Ishikawa (cell line): ENCODE data around the gene RBM19.

ENCODE experiments used
- CEBPB ChIP-seq: IDR thresholded peaks from 2 replicates; pipeline ENCODE4 v1.6.1; 2012
- CREB1 ChIP-seq: IDR thresholded peaks from 2 replicates; pipeline ENCODE4 v1.6.1; 2012; ENCODE audit warnings: low read depth
- EGR1 ChIP-seq: IDR thresholded peaks from 2 replicates; pipeline ENCODE4 v1.6.1; 2012
- EP300 ChIP-seq: IDR thresholded peaks from 2 replicates; pipeline ENCODE4 v1.6.1; 2012; ENCODE audit warnings: borderline replicate concordance
- FOXM1 ChIP-seq: IDR thresholded peaks from 2 replicates; pipeline ENCODE4 v1.6.1; 2012; ENCODE audit warnings: low read depth, borderline replicate concordance
- MAX ChIP-seq: IDR thresholded peaks from 2 replicates; pipeline ENCODE4 v1.6.1; 2012
- NFIC ChIP-seq: IDR thresholded peaks from 2 replicates; pipeline ENCODE4 v1.6.1; 2012
- RAD21 ChIP-seq: IDR thresholded peaks from 2 replicates; pipeline ENCODE4 v1.6.1; 2012; ENCODE audit warnings: low read depth
- REST ChIP-seq: IDR thresholded peaks from 2 replicates; pipeline ENCODE4 v1.6.1; 2012; ENCODE audit warnings: low read depth, mild to moderate bottlenecking
- TAF1 ChIP-seq: IDR thresholded peaks from 2 replicates; pipeline ENCODE4 v1.6.1; 2012; ENCODE audit warnings: low read depth, mild to moderate bottlenecking
- TCF12 ChIP-seq: IDR thresholded peaks from 2 replicates; pipeline ENCODE4 v1.6.1; 2012; ENCODE audit warnings: low read depth
- TEAD4 ChIP-seq: IDR thresholded peaks from 2 replicates; pipeline ENCODE4 v1.6.1; 2012
- USF1 ChIP-seq: IDR thresholded peaks from 2 replicates; pipeline ENCODE4 v1.6.1; 2012
- YY1 ChIP-seq: IDR thresholded peaks from 2 replicates; pipeline ENCODE4 v1.6.1; 2012; ENCODE audit warnings: low read depth
- ZBTB7A ChIP-seq: IDR thresholded peaks from 2 replicates; pipeline ENCODE4 v1.6.1; 2012; ENCODE audit warnings: low read depth

The RBM19 gene

GRCh38 chr12:113941208-113941486 lies 25.0 kb downstream of the RBM19 start:
- no peak for TF ChIP-seq FOXM1
- no peak for TF ChIP-seq EGR1
- no peak for TF ChIP-seq TAF1
- no peak for TF ChIP-seq NFIC
- no peak for TF ChIP-seq YY1
- TF ChIP-seq TEAD4, result no peak
- no peak for TF ChIP-seq CREB1
- TF ChIP-seq RAD21, result no peak
- TF ChIP-seq ZBTB7A, result no peak
- TF ChIP-seq USF1, result no peak
- no peak for TF ChIP-seq MAX
- TF ChIP-seq REST, result no peak
- TF ChIP-seq CEBPB, result no peak
- TF ChIP-seq EP300, result no peak

- TF ChIP-seq CEBPB (no peak), FOXM1 (no peak), EGR1 (no peak)
These were observed 25.5 kb downstream of the RBM19 start for GRCh38 chr12:113940357-113941207.

- TF ChIP-seq TAF1 (no peak), YY1 (no peak), CEBPB (no peak), REST (no peak), MAX (no peak), CREB1 (no peak), RAD21 (no peak), NFIC (no peak), USF1 (no peak), TCF12 (no peak), TEAD4 (no peak), ZBTB7A (no peak), EP300 (no peak), FOXM1 (no peak), EGR1 (no peak)
These were observed 26.3 kb downstream of the RBM19 start for GRCh38 chr12:113939867-113940266.

- TF ChIP-seq TEAD4, result no peak
- TF ChIP-seq ZBTB7A, result no peak
- no peak for TF ChIP-seq REST
- no peak for TF ChIP-seq EGR1
- no peak for TF ChIP-seq RAD21
- TF ChIP-seq CEBPB, result no peak
- no peak for TF ChIP-seq FOXM1
- TF ChIP-seq YY1, result no peak
- TF ChIP-seq USF1, result no peak
- TF ChIP-seq MAX, result no peak
These were observed 27.7 kb downstream of the RBM19 start for GRCh38 chr12:113938471-113938870.
